Psoas muscle (tissue), 8 donors: Measurements from ENCODE around the gene LRRC40. TPM values are rescaled to one million over a fixed set of nuclear protein-coding genes. Genes with fewer than 3 reads are reported as not detected.
"Not testable (repeated sequence)": the region's sequence is repeated elsewhere in the genome, so short reads cannot be mapped to it uniquely, and the experiment has no call there.

Source experiments
- ATAC-seq, 4 donors: fragments of 200-7000 bp; cut with Tn5 transposase; one replicate each; pipeline ENCODE4 v1.9.1; 2020; ENCODE audit warnings: moderate library complexity in 3 of 4, mild to moderate bottlenecking in 2 of 4
- DNase-seq, 2 donors: peaks; one replicate each; pipeline ENCODE4 v3.0.0-alpha.2; 2020
- H3K27ac ChIP-seq: fragments of 200-600 bp; one replicate; pipeline ENCODE4 v1.8.0; 2022
- H3K27me3 ChIP-seq, 3 donors: fragments of 200-600 bp in 1 of 3; one replicate each; pipeline versions ENCODE4 v1.6.1 to v1.8.0; 2013 to 2022; ENCODE audit warnings: low read length in 2 of 3, mild to moderate bottlenecking in 2 of 3, moderate library complexity in 1 of 3; ENCODE audit not compliant: insufficient read depth in 3 of 3
- H3K36me3 ChIP-seq, 2 donors: fragments of 200-600 bp in 1 of 2; one replicate each; pipeline versions ENCODE4 v1.6.1 to v1.8.0; 2013 to 2022; ENCODE audit warnings: low read depth in 1 of 2, mild to moderate bottlenecking in 1 of 2, moderate library complexity in 1 of 2; ENCODE audit not compliant: insufficient read depth in 1 of 2
- H3K4me1 ChIP-seq: fragments of 200-600 bp; one replicate; pipeline ENCODE4 v1.8.0; 2022
- H3K4me3 ChIP-seq: fragments of 200-600 bp; one replicate; pipeline ENCODE4 v1.8.0; 2022; ENCODE audit warnings: mild to moderate bottlenecking
- H3K9me3 ChIP-seq: fragments of 200-600 bp; one replicate; pipeline ENCODE4 v1.8.0; 2022
- CTCF ChIP-seq: fragments of 200-600 bp; IDR thresholded peaks from one replicate; pipeline ENCODE4 v1.8.0; 2022; ENCODE audit warnings: antibody characterized with exemption
- WGBS, 3 donors: extraction: QIAGEN DNeasy Blood & Tissue Kit; methylation state at CpG; one replicate each; pipeline versions ENCODE4 v1.1.6 to v1.1.7; 2013; 5-methylcytosine and 5-hydroxymethylcytosine counted together
- intact Hi-C, 2 donors: fragments of 100-400 bp; cut with DNase I; formaldehyde crosslinking; loops; one replicate each; pipeline versions ENCODE4 v1.11.0 to v1.14.2; 2022
- polyA plus RNA-seq, 3 donors: library from polyadenylated mRNA; stranded (reverse); fragments of 200-250 nt; gene quantifications; one replicate each; pipeline ENCODE4 v1.2.3, GENCODE V29; 2013
- total RNA-seq, 4 donors: library from RNA; stranded (reverse); fragmentation: NEBNext Ultra II Directional in 2 of 4; extraction: Animal tissue kit (Norgen Biotek cat#: 25700) in 2 of 4; gene quantifications; one replicate each; pipeline versions ENCODE4 v1.2.1 to v1.2.4, GENCODE V29; 2021 to 2023
- donor health status: healthy with polysubstance abuse.
- donor health status: DM: no; HTN: no; CAD: no; lungs with moderate emphysema.
- donor health status: Bipolar disorder and iron deficiency.
- donor health status: healthy.
- donor health status: DM: yes; HTN: yes; CAD: no.
- donor health status: DM: no; HTN: no; CAD: no.
- donor health status: DM: no; HTN: no; CAD: no.
- donor health status: DM: yes; HTN: yes; CAD: no.

Gene LRRC40
- total and polyA plus RNA-seq, 7 donors, result 5.5 to 9.1 (median 7.2) TPM

- Histone ChIP-seq H3K27me3 (no peaks in the 10 kb centered on the region), H3K36me3 (peaks cover 0 to 35% of the 10 kb centered on the region in 2 donors), H3K4me1 (peaks cover 36% of the 10 kb centered on the region), H3K27ac (peak overlapping the region; percentile 95), H3K4me3 (no peak overlapping the region), H3K9me3 (no peaks in the 10 kb centered on the region)
- WGBS, 3 donors, result 72 to 91% (median 76%) methylated on average over 2 of the region's 2 CpGs
- intact Hi-C loops, result loop anchor here in 1 of 2 donors (2.0 to 5.0 kb wide), 2 partner anchors 13 to 192 kb away; partner anchors contain the start of gene CTH
- DNase-seq (no peak), ATAC-seq (no peak)
- no peak for TF ChIP-seq CTCF
Observed at GRCh38 chr1:70220015-70220414, 14.6 kb upstream of the LRRC40 start.

GRCh38 chr1:70211541-70211940 lies 6.2 kb upstream of the LRRC40 start:
- H3K4me3 ChIP-seq, result no peak overlapping the region
- peaks cover 0 to 33% of the 10 kb centered on the region in 2 donors for H3K36me3 ChIP-seq
- DNase-seq, result no peak
- intact Hi-C loops, result no loop called here
- no peaks in the 10 kb centered on the region for H3K9me3 ChIP-seq
- no peak for TF ChIP-seq CTCF
- H3K27me3 ChIP-seq, result no peaks in the 10 kb centered on the region
- H3K4me1 ChIP-seq, result peaks cover 33% of the 10 kb centered on the region
- no peak overlapping the region for H3K27ac ChIP-seq
- ATAC-seq, result no peak

GRCh38 chr1:70210820-70211219 lies 5.4 kb upstream of the LRRC40 start:
- H3K4me3 ChIP-seq, result no peak overlapping the region
- no peaks in the 10 kb centered on the region for H3K9me3 ChIP-seq
- TF ChIP-seq CTCF, result no peak
- H3K27me3 ChIP-seq, result no peaks in the 10 kb centered on the region
- WGBS, 3 donors, result 58 to 70% (median 61%) methylated on average over 1 of the region's 1 CpG
- H3K4me1 ChIP-seq, result peaks cover 34% of the 10 kb centered on the region
- intact Hi-C loops, result no loop called here
- no peak overlapping the region for H3K27ac ChIP-seq
- DNase-seq (no peak), ATAC-seq (no peak)
- peaks cover 0 to 32% of the 10 kb centered on the region in 2 donors for H3K36me3 ChIP-seq

- TF ChIP-seq CTCF, result no peak
- Histone ChIP-seq H3K4me1 (peaks cover 47% of the 10 kb centered on the region), H3K27me3 (no peaks in the 10 kb centered on the region), H3K36me3 (peaks cover 0 to 25% of the 10 kb centered on the region in 2 donors), H3K27ac (no peak overlapping the region), H3K4me3 (no peak overlapping the region), H3K9me3 (no peaks in the 10 kb centered on the region)
- WGBS, 3 donors, result 96 to 100% (median 98%) methylated on average over 7 of the region's 7 CpGs
- DNase-seq, result no peak
- intact Hi-C loops, result no loop called here
- no peak for ATAC-seq
Observed at GRCh38 chr1:70208292-70208691, 2.9 kb upstream of the LRRC40 start.

GRCh38 chr1:70207492-70207891 lies 2.1 kb upstream of the LRRC40 start:
- ATAC-seq (no peak), DNase-seq (no peak)
- Histone ChIP-seq H3K4me1 (peaks cover 51% of the 10 kb centered on the region), H3K27me3 (no peaks in the 10 kb centered on the region), H3K9me3 (no peaks in the 10 kb centered on the region), H3K4me3 (peak overlapping the region; percentile 97), H3K27ac (peak overlapping the region; percentile 88), H3K36me3 (peaks cover 0 to 21% of the 10 kb centered on the region in 2 donors)
- no peak for TF ChIP-seq CTCF
- 74 to 85% (median 85%) methylated on average over 4 of the region's 4 CpGs for WGBS, 3 donors
- intact Hi-C loops, result loop anchor here in 1 of 2 donors (2.0 kb wide), 1 partner anchor 13 kb away; the partner anchor contains the start of gene SRSF11

- H3K4me3 ChIP-seq, result peak overlapping the region; percentile 97
- 77 to 79% (median 78%) methylated on average over 17 of the region's 17 CpGs for WGBS, 3 donors
- not testable (repeated sequence) for H3K27me3 ChIP-seq, DNase-seq, H3K9me3 ChIP-seq, ATAC-seq
- intact Hi-C loops, result loop anchor here in 1 of 2 donors (2.0 kb wide), 1 partner anchor 14 kb away; the partner anchor contains the start of gene SRSF11
- peaks cover 0 to 19% of the 10 kb centered on the region in 2 donors for H3K36me3 ChIP-seq
- peak overlapping the region; percentile 88 for H3K27ac ChIP-seq
- H3K4me1 ChIP-seq, result peaks cover 58% of the 10 kb centered on the region
Observed at GRCh38 chr1:70206833-70207232, 1.5 kb upstream of the LRRC40 start.
